K562 (cell line): Measurements from ENCODE around the gene MDC1. TPM values are rescaled to one million over a fixed set of nuclear protein-coding genes. Genes with fewer than 3 reads are reported as not detected.

Experiments
- ASH1L ChIP-seq: fragments of 450-650 bp; IDR thresholded peaks from 2 replicates; pipeline ENCODE4 v1.6.1; 2018; ENCODE audit warnings: borderline replicate concordance, mild to moderate bottlenecking, low read depth; ENCODE audit not compliant: partially characterized antibody
- CAMTA2 ChIP-seq: fragments of 250-450 bp; sonication (Bioruptor Pico); conservative IDR thresholded peaks from 2 replicates; pipeline ENCODE4 v1.5.1; 2022
- CTCF ChIP-seq, 3 experiments: IDR thresholded peaks in 2 of 3; conservative IDR thresholded peaks in 1 of 3; 2 replicates each; pipeline ENCODE4 v1.5.1; 2011 to 2012; ENCODE audit warnings: low read length in 3 of 3, mild to moderate bottlenecking in 3 of 3, control low read depth in 2 of 3, improper control_type of control experiment in 1 of 3, inconsistent platforms in 1 of 3, low read depth in 1 of 3, mixed read lengths in 1 of 3, moderate library complexity in 1 of 3; ENCODE audit not compliant: insufficient read depth in 2 of 3
- CXXC5 ChIP-seq: fragments of 250-450 bp; sonication (Bioruptor Pico); IDR thresholded peaks from 2 replicates; pipeline ENCODE4 v1.8.0; 2022; ENCODE audit warnings: inconsistent platforms, mild to moderate bottlenecking, moderate library complexity
- HNRNPLL ChIP-seq: fragments of 200-400 bp; formaldehyde crosslinking; IDR thresholded peaks from 2 replicates; pipeline ENCODE4 v1.6.1; 2017; ENCODE audit warnings: low read length, low read depth, mild to moderate bottlenecking; ENCODE audit not compliant: poor library complexity, severe bottlenecking
- LEF1 ChIP-seq: fragments of 450-650 bp; IDR thresholded peaks from 2 replicates; pipeline ENCODE4 v1.6.1; 2016; ENCODE audit warnings: mild to moderate bottlenecking
- MYBL2 ChIP-seq, 2 experiments: fragments of 450-650 bp in 1 of 2; sonication (generic) in 1 of 2; formaldehyde crosslinking in 1 of 2; IDR thresholded peaks; 2 replicates each; pipeline versions ENCODE4 v1.6.1 to v1.8.1; 2017 to 2022; ENCODE audit warnings: borderline replicate concordance in 1 of 2, inconsistent platforms in 1 of 2, low read depth in 1 of 2, mild to moderate bottlenecking in 1 of 2, missing genetic modification reagents in 1 of 2, moderate library complexity in 1 of 2
- NFIC ChIP-seq: fragments of 450-650 bp; IDR thresholded peaks from 2 replicates; pipeline ENCODE4 v1.6.1; 2017; ENCODE audit warnings: mild to moderate bottlenecking, inconsistent platforms
- NR2C2 ChIP-seq, 2 experiments: fragments of 200-800 bp in 1 of 2; sonication (Bioruptor generic) in 1 of 2; sonication (generic) in 1 of 2; formaldehyde crosslinking in 1 of 2; IDR thresholded peaks; 2 replicates each; pipeline versions ENCODE4 v1.6.1 to v1.8.0; 2016 to 2022; ENCODE audit warnings: mild to moderate bottlenecking in 1 of 2, missing compliant biosample characterization in 1 of 2, missing genetic modification characterization in 1 of 2, missing genetic modification reagents in 1 of 2
- RCOR1 ChIP-seq, 2 experiments: IDR thresholded peaks; 2 replicates each; pipeline ENCODE4 v1.6.1; 2012; ENCODE audit warnings: low read depth in 2 of 2, low read length in 2 of 2, borderline replicate concordance in 1 of 2, improper control_type of control experiment in 1 of 2
- SNRNP70 ChIP-seq: fragments of 200-400 bp; formaldehyde crosslinking; optimal IDR thresholded peaks from 2 replicates; pipeline ENCODE3; 2017; ENCODE audit warnings: low read depth, low read length
- STAG1 ChIP-seq: sonication (generic); formaldehyde crosslinking; IDR thresholded peaks from 2 replicates; pipeline ENCODE4 v1.5.0; 2020; ENCODE audit warnings: missing genetic modification reagents, borderline replicate concordance
- ZFP91 ChIP-seq: sonication (generic); formaldehyde crosslinking; IDR thresholded peaks from 2 replicates; pipeline ENCODE4 v1.8.0; 2022; ENCODE audit warnings: mild to moderate bottlenecking, missing genetic modification reagents
- ZKSCAN8 ChIP-seq: fragments of 200-800 bp; sonication (Bioruptor generic); IDR thresholded peaks from 2 replicates; pipeline ENCODE4 v1.6.1; 2016; ENCODE audit warnings: missing genetic modification characterization, missing compliant biosample characterization
- polyA plus RNA-seq, 8 experiments: library from polyadenylated mRNA; depleted of rRNA in 4 of 8; stranded (reverse) in 5 of 8; unstranded in 3 of 8; fragments of >200 nt; fragmentation: Nextera tagmentation in 2 of 8; fragmentation: Illumina TruSeq in 1 of 8; extraction: Ambion mirVana in 2 of 8; extraction: Trizol in 1 of 8; gene quantifications; 2 replicates each; pipeline versions ENCODE4 v1.2.1 to v1.2.3, GENCODE V29; 2011 to 2014; ENCODE audit warnings: inconsistent platforms in 1 of 8, missing spikeins in 1 of 8
- total RNA-seq, 7 experiments: library from RNA; depleted of rRNA in 6 of 7; stranded (reverse); fragments of >200 nt in 6 of 7; fragmentation: Illumina TruSeq in 2 of 7; extraction: Trizol in 2 of 7; gene quantifications; 2 replicates each; pipeline versions ENCODE4 v1.2.1 to v1.2.3, GENCODE V29; 2011 to 2021; ENCODE audit warnings: low replicate concordance in 1 of 7

The MDC1 gene
- total and polyA plus RNA-seq, 9 of the 15 experiments (the other 6 are each of a cell fraction or from before 2014, with no cell fraction given) = 8.2 to 114 (median 20.0) TPM

DNA sequence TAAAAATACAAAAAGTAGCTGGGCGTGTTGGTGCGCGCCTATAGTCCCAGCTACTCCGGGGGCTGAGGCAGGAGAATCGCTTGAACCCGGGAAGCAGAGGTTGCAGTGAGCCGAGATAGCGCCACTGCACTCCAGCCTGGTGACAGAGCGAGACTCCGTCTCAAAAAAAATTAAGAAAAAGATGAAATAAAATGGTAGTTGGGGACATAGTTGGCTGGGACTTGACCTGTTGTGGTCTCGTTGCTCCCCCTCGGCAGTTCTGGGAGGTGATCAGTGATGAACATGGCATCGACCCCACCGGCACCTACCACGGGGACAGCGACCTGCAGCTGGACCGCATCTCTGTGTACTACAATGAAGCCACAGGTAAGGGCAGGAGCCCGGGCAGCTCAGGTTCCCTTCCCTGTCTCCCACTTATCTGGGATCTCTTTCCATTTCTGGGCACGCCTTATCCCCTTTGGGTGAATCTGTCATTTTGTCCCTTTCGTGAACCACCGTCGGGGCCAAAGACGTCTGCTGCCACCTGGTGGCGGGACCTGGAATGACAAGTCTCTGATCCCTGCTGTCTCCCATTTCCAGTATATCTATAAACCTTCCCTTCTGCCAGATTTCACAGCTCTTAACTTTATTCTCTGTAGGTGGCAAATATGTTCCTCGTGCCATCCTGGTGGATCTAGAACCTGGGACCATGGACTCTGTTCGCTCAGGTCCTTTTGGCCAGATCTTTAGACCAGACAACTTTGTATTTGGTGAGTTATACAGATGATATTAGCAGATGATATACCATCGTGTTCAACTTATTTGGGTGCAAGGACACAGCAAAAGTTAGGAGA, 5.4 kb upstream of the MDC1 start (continued):
- TF ChIP-seq NR2C2 (CRISPR knock-in tag; IDR thresholded peaks at IDR 0.05) = 0 out of 2 replicates have a peak, but pooled peaks have one; percentile 25
- TF ChIP-seq NR2C2 (tag; IDR thresholded peaks at IDR 0.05) = no peak
- TF ChIP-seq CXXC5 (CRISPR knock-in tag) = peak; percentile 21
- peak; percentile 65; the same call in 1 of the 2 replicates for TF ChIP-seq STAG1
- TF ChIP-seq CAMTA2 (CRISPR knock-in tag) = no peak
- peak in 1 of 2 experiments; percentile 80; a peak in 2 of 4 replicates for TF ChIP-seq RCOR1 (IDR thresholded peaks at IDR 0.05; ENCODE audit: borderline replicate concordance in 1 of 2, low read depth in 2 of 2, low read length in 2 of 2)
- no peak for TF ChIP-seq SNRNP70
- TF ChIP-seq ZFP91 (CRISPR knock-in tag) = 0 out of 2 replicates have a peak, but pooled peaks have one; percentile 26
- TF ChIP-seq ZKSCAN8 (CRISPR knock-in tag) = no peak
- no peak for TF ChIP-seq MYBL2 (IDR thresholded peaks at IDR 0.05; ENCODE audit: low read depth)
- no peak for TF ChIP-seq MYBL2 (CRISPR knock-in tag; IDR thresholded peaks at IDR 0.05; ENCODE audit: borderline replicate concordance)
- peak; percentile 65; the same call in 1 of the 2 replicates for TF ChIP-seq LEF1
- peak; percentile 91 to 97 (median 95) for TF ChIP-seq CTCF (IDR thresholded peaks at IDR 0.05 in 2 of 3, conservative IDR thresholded peaks at IDR 0.05 in 1 of 3; ENCODE audit: insufficient read depth in 2 of 3, low read depth in 1 of 3, low read length in 3 of 3)
- peak; percentile 43 for TF ChIP-seq NFIC
- no peak for TF ChIP-seq ASH1L
- TF ChIP-seq HNRNPLL = no peak
